ENCODE results near the gene GPBP1.
A peak's percentile ranks its signal among the peaks of the same experiment; 100 is the strongest.
"Not testable (repeated sequence)": the region's sequence is repeated elsewhere in the genome, so short reads cannot be mapped to it uniquely, and the experiment has no call there.

The GPBP1 gene

DNA sequence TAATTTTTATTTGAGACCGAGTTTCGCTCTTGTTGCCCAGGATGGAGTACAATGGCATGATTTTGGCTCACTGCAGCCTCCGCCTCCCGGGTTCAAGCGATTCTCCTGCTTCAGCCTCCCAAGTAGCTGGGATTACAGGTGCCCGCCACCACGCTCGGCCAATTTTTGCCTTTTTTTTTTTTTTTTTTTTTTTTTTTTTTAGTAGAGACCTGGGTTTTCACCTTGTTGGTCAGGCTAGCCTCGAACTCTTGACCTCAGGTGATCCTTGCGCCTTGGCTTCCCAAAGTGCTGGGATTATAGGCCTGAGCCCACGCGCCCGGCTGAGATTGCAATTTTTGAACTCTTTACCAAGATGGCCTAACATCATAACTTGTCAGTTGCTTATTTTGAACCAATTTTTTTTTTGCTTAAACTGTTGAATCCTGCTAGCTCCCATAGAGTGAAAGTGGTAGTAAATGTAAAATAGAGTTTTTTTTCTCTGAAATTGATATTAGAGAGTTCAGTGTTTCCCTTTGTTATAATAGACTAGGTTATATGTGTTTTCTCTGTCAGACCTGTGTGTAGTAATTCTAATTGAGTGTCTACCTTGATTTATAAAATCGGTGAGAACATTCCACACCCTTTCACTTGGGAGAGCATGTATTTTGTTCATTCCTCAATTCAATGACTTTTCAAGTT lies 3.8 kb downstream of the GPBP1 start:
- no peak for DNase-seq (ENCODE audit: low read depth)

DNA sequence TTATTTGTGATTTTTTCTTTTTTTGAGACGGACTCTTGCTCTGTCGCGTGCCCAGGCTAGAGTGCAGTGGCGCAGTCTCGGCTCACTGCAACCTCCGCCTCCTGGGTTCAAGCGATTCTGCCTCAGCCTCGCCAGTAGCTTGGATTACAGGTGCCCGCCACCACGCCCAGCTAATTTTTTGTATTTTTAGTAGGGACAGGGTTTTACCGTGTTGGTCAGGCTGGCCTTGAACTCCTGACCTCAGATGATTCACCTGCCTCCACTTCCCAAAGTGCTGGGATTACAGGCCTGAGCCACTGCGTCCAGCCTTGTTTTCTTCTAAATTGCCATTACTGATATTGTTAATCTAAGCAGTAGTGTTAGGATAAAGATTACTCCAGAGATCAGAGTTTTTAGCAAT lies 4.4 kb downstream of the GPBP1 start:
- not testable (repeated sequence) for DNase-seq (ENCODE audit: low read depth)

DNA sequence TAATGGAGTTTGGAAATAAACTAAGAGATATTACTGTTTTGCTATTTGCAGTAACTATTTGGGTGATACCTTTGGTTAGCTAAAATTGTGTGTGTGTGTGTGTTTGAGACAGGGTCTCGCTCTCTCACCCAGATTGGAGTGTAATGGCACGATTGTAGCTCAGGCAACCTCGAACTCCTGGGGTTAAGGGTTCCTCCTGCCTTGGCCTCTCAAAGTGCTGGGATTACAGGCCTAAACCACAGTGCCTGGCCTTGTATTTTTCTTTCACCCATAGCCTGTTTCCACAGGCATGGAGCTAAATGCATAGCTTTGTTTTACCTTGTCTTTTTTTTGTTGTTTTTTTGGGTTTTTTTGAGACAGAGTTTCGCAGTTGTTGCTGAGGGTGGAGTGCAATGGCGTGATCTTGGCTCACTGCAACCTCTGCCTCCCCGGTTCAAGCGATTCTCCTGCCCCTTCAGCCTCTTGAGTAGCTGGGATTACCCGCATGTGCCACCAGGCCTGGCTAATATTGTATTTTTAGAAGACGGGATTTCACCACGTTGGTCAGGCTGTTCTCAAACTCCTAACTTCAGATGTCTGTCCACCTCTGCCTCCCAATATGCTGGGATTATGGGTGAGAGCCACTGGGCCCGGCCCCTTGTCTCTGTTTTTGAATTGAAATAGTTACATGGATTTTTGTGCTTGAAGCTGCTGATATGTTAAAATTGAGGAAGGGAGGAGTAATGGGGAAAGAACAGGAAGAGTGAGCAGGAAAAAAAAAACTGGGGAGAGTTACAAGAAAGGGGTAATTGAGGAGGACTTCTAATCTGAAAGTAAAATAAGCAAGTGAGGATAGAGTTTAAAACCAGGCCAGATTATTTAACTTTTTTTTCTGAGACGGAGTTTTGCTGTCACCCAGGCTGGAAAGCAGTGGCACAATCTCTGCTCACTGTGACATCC lies 5.7 kb downstream of the GPBP1 start:
- no peak for DNase-seq (ENCODE audit: low read depth)

- no peak for DNase-seq (ENCODE audit: low read depth)
These were observed 7.3 kb downstream of the GPBP1 start for GRCh38 chr5:57181154-57181553.

DNA sequence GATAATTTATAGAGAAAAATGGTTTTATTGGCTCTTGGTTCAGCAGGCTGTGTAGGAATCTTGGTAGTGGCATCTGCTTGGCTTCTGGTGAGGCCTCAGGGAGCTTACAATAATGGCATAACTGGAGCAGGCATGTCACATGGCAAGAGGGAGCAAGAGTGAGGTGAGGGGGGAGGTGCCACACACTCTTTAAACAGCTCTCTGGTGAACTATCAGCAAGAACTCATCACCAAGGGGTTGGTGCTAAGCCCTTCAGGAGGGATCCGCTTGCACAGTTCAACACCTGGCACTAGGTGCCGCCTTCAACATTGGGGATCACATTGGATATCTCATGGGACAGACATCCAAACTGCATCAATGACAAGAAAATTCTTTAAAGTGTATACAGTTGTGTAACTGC lies 10.5 kb downstream of the GPBP1 start:
- no peak for DNase-seq (ENCODE audit: low read depth)

- no peak for DNase-seq (ENCODE audit: low read depth)
These were observed 11.5 kb downstream of the GPBP1 start for GRCh38 chr5:57185313-57185712.

DNA sequence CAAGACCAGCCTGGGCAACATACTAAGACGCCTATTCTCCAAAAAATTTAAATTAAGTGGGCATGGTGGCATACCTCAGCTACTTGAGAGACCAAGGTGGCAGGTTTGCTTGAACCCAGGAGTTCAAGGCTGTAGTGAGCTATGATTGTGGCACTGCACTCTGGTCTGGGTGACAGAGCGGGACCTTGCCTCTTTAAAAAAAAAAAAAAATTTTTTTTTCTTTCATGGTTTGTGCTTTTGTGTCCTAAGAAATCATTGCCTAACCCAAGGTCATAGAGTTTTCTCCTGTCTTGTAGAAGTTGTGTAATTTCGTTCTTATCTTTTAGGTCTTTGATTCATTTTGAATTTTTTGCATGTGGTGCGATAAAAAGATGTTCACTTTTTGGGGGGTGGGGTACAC lies 12.3 kb downstream of the GPBP1 start:
- DNase-seq (ENCODE audit: low read depth) = no peak

DNA sequence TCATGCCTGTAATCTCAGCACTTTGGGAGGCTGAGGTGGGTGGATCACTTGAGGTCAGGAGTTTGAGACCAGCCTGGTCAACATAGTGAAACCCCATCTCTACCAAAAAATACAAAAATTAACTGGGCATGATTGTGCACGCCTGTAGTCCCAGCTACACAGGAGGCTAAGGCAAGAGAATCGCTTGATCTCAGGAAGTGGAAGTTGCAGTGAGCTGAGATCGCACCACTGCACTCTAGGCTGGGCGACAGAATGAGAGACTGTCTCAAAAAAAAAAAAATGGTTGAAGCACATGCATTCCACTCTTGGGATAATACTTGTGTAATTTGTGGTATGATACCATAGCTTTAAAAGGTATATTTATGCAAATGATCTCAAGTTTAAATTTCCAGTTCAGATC lies 14.1 kb downstream of the GPBP1 start:
- not testable (repeated sequence) for DNase-seq (ENCODE audit: low read depth)

GRCh38 chr5:57189515-57189914 lies 15.7 kb downstream of the GPBP1 start:
- no peak for DNase-seq (ENCODE audit: low read depth)

GRCh38 chr5:57190593-57190992 lies 16.7 kb downstream of the GPBP1 start:
- no peak for DNase-seq (ENCODE audit: low read depth)

GRCh38 chr5:57191163-57191562 lies 17.3 kb downstream of the GPBP1 start:
- DNase-seq (ENCODE audit: low read depth) = no peak

DNA sequence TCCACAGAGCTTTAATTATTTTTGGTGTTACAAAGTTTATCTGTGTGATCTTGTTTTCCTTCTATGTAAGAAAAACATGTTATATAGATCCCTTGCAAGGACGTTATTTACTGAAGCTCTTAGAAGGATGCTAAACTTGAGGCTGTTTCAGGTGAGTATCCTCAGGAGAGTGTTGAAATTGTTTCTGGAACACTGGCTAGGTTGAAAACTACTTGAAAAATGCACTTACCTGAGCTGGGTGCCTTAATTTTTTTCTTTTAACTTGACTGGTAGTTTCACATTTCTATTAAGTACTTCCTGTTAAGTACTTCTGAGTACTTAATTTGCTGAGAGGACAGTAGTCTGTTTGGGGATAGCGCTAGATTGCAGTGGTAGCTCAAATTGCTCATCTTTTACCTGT lies 18.1 kb downstream of the GPBP1 start:
- no peak for DNase-seq (ENCODE audit: low read depth)

DNA sequence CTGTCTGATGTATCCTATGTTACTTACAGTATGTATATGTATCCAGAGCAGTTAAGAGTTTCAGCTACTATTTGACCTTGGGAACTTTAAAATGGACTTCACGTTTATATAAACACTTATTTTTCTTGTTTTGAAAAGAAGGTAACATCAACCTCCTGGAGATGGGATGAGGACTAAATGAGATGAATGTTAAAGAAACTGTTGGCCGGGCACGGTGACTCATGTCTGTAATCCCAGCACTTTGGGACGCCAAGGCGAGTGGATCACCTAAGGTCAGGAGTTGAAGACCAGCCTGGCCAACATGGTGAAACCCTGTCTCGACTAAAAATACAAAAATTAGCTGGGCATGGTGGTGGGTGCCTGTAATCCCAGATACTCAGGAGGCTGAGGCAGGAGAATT lies 19.0 kb downstream of the GPBP1 start:
- not testable (repeated sequence) for DNase-seq (ENCODE audit: low read depth)

DNA sequence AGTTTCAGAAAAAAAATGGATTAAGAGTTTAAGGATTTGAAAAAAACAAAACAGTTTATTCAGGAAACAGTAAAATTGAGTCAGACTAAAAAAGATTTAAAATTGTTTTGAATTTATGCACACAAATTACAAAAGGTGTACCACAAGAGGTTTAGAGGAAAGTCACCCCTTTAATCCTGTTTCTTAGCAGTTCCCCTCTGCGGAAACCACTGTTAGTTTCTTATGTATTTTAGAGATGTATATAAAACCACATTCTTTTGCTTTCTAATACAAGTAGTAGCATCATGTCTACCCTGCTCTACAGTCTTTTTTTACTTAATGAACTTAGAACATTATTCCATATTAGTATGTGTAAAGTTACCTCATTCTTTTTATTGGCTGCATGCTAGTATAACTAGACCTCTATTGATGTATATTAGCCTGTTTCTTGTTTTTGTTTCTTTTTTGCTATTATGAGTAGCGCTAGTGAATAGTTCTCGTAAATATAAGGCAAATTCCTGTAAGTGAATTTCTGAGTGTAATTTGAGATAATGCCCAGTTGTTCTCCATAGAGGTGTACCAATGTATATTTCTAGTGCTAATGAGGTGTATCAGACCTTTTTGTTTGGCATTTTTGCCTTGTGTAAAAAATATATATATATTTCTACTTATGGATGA lies 20.0 kb downstream of the GPBP1 start:
- DNase-seq (ENCODE audit: low read depth) = no peak

- DNase-seq (ENCODE audit: low read depth) = no peak
These were observed 20.8 kb downstream of the GPBP1 start for GRCh38 chr5:57194653-57195052.

- no peak for DNase-seq (ENCODE audit: low read depth)
These were observed 21.2 kb downstream of the GPBP1 start for GRCh38 chr5:57195060-57195459.

DNA sequence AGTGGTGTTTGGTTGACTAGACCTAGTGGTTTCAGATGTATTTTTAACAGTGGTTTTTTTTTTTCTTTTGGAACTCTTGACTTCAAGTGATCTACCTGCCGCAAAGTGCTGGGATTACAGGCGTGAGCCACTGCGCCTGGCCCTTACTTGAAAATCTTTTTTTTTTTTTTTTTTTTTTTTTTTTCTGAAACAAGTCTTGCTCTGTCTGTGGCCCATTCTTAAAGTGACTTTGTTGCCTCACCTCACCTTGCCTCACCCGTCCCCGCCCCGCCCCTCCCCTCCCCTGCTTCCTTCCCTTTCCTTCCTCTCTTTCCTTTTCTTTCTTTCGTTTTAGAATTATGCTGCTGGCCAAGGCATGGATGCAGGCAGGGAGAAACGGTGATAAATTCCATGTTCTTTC lies 26.0 kb downstream of the GPBP1 start:
- no peak for DNase-seq (ENCODE audit: low read depth)

DNA sequence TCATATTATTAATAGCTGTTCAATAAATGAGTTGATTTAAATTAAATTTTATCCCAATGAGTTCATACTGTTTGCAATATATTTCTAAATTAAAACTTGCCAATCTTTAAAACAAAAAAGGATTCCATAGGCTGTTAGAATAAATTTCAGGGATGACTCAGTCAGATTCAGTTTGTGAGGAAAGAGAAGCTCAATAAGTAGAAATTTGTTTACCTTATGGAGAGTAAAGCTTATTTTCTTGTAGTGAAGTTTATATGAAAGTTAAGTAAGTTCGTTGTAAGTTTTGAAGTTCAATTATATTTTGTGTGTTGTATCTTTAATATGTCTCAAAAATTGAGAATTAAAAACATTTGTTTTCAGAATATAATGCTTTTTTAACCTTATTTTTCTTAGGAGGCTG lies 29.0 kb downstream of the GPBP1 start:
- no peak for DNase-seq (ENCODE audit: low read depth)

GRCh38 chr5:57207007-57207653 lies 33.3 kb downstream of the GPBP1 start:
- DNase-seq (ENCODE audit: low read depth) = no peak

DNA sequence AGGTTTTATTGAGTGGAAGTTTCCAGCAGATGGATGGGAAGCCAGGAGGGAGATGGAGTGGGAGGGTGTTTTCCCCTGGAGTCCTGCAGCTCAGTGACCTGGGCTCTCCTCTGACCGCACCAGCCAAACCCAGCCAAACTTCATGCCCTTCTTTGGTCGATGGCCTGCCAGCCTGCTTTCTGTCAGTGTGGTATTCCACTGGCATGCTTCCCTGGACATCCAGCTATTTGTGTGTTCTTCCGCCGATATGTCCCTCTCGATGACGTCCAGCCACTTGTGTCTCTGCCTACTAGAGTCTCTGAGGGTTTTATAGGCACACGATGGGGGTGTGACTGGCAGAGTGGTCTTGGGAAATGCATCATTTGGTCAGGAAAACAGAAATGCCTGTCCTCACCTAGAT lies 33.8 kb downstream of the GPBP1 start:
- DNase-seq (ENCODE audit: low read depth) = no peak

- peak; percentile 13 for DNase-seq (ENCODE audit: low read depth)
These were observed 35.6 kb downstream of the GPBP1 start for GRCh38 chr5:57209316-57210040.

DNA sequence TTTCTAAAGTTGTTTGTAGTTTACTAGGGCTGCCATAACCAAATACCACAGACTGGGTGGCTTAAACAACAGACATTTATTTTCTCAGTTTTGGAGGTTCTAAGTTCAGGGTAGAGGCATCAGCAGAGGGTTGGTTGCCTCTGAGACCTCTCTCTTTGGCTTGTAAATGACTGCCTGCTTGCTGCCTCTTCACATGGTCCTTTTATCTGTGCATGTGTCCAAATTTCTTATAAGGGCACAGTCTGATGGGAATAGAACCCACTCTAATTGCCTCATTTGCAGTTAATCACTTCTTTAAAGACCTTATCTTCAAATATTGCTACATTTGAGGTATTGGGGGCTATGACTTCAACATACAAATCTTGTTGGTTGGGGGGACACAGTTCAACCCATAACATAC lies 36.8 kb downstream of the GPBP1 start:
- DNase-seq (ENCODE audit: low read depth) = no peak

Measured in HS-5 (cell line).